CD14-positive monocyte (primary cell): ENCODE measurements around the gene FHIT. TPM values are rescaled to one million over a fixed set of nuclear protein-coding genes. Genes with fewer than 3 reads are reported as not detected.

Source experiments
- DNase-seq, 3 donors: peaks; one replicate each; pipeline ENCODE4 v3.0.0-alpha.2; 2011 to 2022
- H2AFZ ChIP-seq: 2 replicates; pipeline ENCODE4 v1.6.0; 2012; ENCODE audit warnings: mild to moderate bottlenecking, low read depth, low read length, inconsistent platforms; ENCODE audit not compliant: insufficient read depth, poor library complexity, severe bottlenecking
- H3K27ac ChIP-seq, 2 donors: 1 replicate in 1 of 2; 2 replicates in 1 of 2; pipeline ENCODE4 v1.5.1; 2012 to 2013; ENCODE audit warnings: low read length in 2 of 2, control low read depth in 1 of 2, inconsistent platforms in 1 of 2, low read depth in 1 of 2, mild to moderate bottlenecking in 1 of 2
- H3K27me3 ChIP-seq, 2 donors: one replicate each; pipeline versions ENCODE4 v1.6.0 to v1.6.1; 2011 to 2013; ENCODE audit warnings: low read length in 2 of 2; ENCODE audit not compliant: control insufficient read depth in 2 of 2, insufficient read depth in 2 of 2
- H3K36me3 ChIP-seq, 2 donors: replicated peaks in 1 of 2; 1 replicate in 1 of 2; 2 replicates in 1 of 2; pipeline versions ENCODE4 v1.5.1 to v1.6.1; 2012 to 2013; ENCODE audit warnings: low read length in 2 of 2, control low read depth in 1 of 2, inconsistent platforms in 1 of 2, mild to moderate bottlenecking in 1 of 2; ENCODE audit not compliant: insufficient read depth in 2 of 2, control insufficient read depth in 1 of 2
- H3K4me1 ChIP-seq, 2 donors: 1 replicate in 1 of 2; 2 replicates in 1 of 2; pipeline versions ENCODE4 v1.5.1 to v1.6.1; 2012 to 2013; ENCODE audit warnings: low read length in 2 of 2, control low read depth in 1 of 2, inconsistent platforms in 1 of 2, mild to moderate bottlenecking in 1 of 2, moderate library complexity in 1 of 2; ENCODE audit not compliant: insufficient read depth in 2 of 2, control insufficient read depth in 1 of 2
- H3K4me2 ChIP-seq: replicated peaks from 2 replicates; pipeline ENCODE3; 2012; ENCODE audit warnings: low read length, moderate library complexity, mild to moderate bottlenecking; ENCODE audit not compliant: poor library complexity, severe bottlenecking; ENCODE audit errors: extremely low read depth
- H3K4me3 ChIP-seq, 3 experiments: fragments of 200-600 bp in 1 of 3; sonication (generic) in 1 of 3; replicated peaks in 1 of 3; 1 replicate in 2 of 3; 2 replicates in 1 of 3; pipeline ENCODE4 v1.5.1; 2011 to 2013; ENCODE audit warnings: low read length in 3 of 3, mild to moderate bottlenecking in 3 of 3, control low read depth in 2 of 3, low read depth in 2 of 3, inconsistent platforms in 1 of 3, moderate library complexity in 1 of 3
- H3K79me2 ChIP-seq: 2 replicates; pipeline ENCODE4 v1.6.0; 2012; ENCODE audit warnings: mild to moderate bottlenecking, control low read depth, inconsistent platforms, low read length, moderate library complexity; ENCODE audit not compliant: insufficient read depth
- H3K9ac ChIP-seq: 2 replicates; pipeline ENCODE4 v1.6.0; 2017; ENCODE audit warnings: low read length, mild to moderate bottlenecking; ENCODE audit not compliant: insufficient read depth, poor library complexity, severe bottlenecking
- H3K9me3 ChIP-seq, 2 donors: replicated peaks in 1 of 2; 1 replicate in 1 of 2; 2 replicates in 1 of 2; pipeline versions ENCODE4 v1.5.1 to v1.6.1; 2012 to 2013; ENCODE audit warnings: low read length in 2 of 2, control low read depth in 1 of 2; ENCODE audit not compliant: control insufficient read depth in 1 of 2, insufficient read depth in 1 of 2
- H4K20me1 ChIP-seq: 2 replicates; pipeline ENCODE4 v1.6.0; 2012; ENCODE audit warnings: mild to moderate bottlenecking, low read length, control low read depth, moderate library complexity; ENCODE audit not compliant: insufficient read depth
- H3K27ac Mint-ChIP-seq, 7 donors: one replicate each; pipeline ENCODE4 v1.8.0; 2020; ENCODE audit warnings: mild to moderate bottlenecking in 7 of 7, mixed read lengths in 7 of 7, moderate library complexity in 6 of 7, inconsistent platforms in 2 of 7
- H3K27me3 Mint-ChIP-seq, 3 donors: one replicate each; pipeline ENCODE4 v1.8.0; 2021 to 2022; ENCODE audit warnings: low read depth in 3 of 3, mild to moderate bottlenecking in 3 of 3, mixed read lengths in 3 of 3, moderate library complexity in 3 of 3, inconsistent platforms in 1 of 3
- H3K36me3 Mint-ChIP-seq, 2 donors: one replicate each; pipeline ENCODE4 v1.8.0; 2020; ENCODE audit warnings: mixed read lengths in 2 of 2, inconsistent platforms in 1 of 2, mild to moderate bottlenecking in 1 of 2
- H3K4me1 Mint-ChIP-seq: one replicate; pipeline ENCODE4 v1.8.0; 2020; ENCODE audit warnings: mild to moderate bottlenecking, mixed read lengths
- H3K4me3 Mint-ChIP-seq, 2 donors: one replicate each; pipeline ENCODE4 v1.8.0; 2020; ENCODE audit warnings: mild to moderate bottlenecking in 2 of 2, mixed read lengths in 2 of 2, moderate library complexity in 1 of 2
- H3K9me3 Mint-ChIP-seq, 7 donors: one replicate each; pipeline ENCODE4 v1.8.0; 2020 to 2022; ENCODE audit warnings: mixed read lengths in 7 of 7, mild to moderate bottlenecking in 6 of 7, moderate library complexity in 6 of 7, inconsistent platforms in 2 of 7
- WGBS: methylation state at CpG from one replicate; pipeline ENCODE4 v1.1.5; 2013; ENCODE audit warnings: missing lambda C conversion rate; ENCODE audit not compliant: insufficient coverage; 5-methylcytosine and 5-hydroxymethylcytosine counted together
- intact Hi-C, 2 donors: fragments of 100-400 bp; cut with micrococcal nuclease; formaldehyde crosslinking; loops; one replicate each; pipeline versions ENCODE4 v1.15.0 to v1.15.1; 2023
- polyA plus RNA-seq, 3 donors: library from polyadenylated mRNA; depleted of rRNA in 1 of 3; unstranded in 2 of 3; stranded (reverse) in 1 of 3; fragments of 300-500 nt in 2 of 3; fragments of >200 nt in 1 of 3; fragmentation: Illumina TruSeq in 2 of 3; gene quantifications; 1 replicate in 2 of 3; 2 replicates in 1 of 3; pipeline ENCODE4 v1.2.3, GENCODE V29; 2012 to 2021
- TF ChIP-seq, protein P1 (sequence below): fragments of 200-600 bp; IDR thresholded peaks from one replicate; pipeline ENCODE4 v1.8.0; 2022; ENCODE audit warnings: antibody characterized with exemption, mild to moderate bottlenecking

Gene FHIT
- polyA plus RNA-seq, 3 donors, result 1.7 to 3.4 (median 3.2) TPM

DNA sequence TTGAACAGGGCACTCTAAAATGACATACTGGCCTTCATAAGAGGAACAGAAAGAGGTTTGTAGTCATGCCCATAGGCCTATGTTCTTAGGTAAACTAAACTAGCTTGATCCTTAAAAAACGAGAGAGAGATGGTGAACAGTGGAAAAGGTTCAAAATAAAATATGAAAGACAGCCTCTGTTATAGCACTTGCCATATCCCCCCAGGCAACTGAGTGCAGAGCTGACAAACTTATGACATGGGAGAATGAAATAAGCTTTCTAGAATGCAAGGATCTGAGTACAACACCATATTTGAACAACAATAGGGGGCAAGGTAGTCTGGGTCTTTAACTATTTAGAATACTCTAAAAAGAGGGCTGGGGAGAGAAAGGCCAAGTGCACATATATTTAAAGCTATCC is 1500.9 kb downstream of the FHIT start:
- TF ChIP-seq, protein P1, sequence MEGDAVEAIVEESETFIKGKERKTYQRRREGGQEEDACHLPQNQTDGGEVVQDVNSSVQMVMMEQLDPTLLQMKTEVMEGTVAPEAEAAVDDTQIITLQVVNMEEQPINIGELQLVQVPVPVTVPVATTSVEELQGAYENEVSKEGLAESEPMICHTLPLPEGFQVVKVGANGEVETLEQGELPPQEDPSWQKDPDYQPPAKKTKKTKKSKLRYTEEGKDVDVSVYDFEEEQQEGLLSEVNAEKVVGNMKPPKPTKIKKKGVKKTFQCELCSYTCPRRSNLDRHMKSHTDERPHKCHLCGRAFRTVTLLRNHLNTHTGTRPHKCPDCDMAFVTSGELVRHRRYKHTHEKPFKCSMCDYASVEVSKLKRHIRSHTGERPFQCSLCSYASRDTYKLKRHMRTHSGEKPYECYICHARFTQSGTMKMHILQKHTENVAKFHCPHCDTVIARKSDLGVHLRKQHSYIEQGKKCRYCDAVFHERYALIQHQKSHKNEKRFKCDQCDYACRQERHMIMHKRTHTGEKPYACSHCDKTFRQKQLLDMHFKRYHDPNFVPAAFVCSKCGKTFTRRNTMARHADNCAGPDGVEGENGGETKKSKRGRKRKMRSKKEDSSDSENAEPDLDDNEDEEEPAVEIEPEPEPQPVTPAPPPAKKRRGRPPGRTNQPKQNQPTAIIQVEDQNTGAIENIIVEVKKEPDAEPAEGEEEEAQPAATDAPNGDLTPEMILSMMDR, result no peak
- Mint-ChIP-seq H3K4me3 (no peak overlapping the region), H3K4me1 (peaks cover 30% of the 10 kb centered on the region), H3K36me3 (no peaks in the 10 kb centered on the region), H3K27ac (no peak overlapping the region), H3K9me3 (peaks cover 0 to 8% (median 2%) of the 10 kb centered on the region in 7 donors), H3K27me3 (peaks cover 0 to 3% (median 0%) of the 10 kb centered on the region in 3 donors)
- peaks cover 18 to 28% of the 10 kb centered on the region in 2 donors for H3K4me1 ChIP-seq
- H3K4me3 ChIP-seq, result no peak overlapping the region
- H2AFZ ChIP-seq, result no peak overlapping the region
- no peaks in the 10 kb centered on the region for H3K36me3 ChIP-seq
- H3K79me2 ChIP-seq, result no peaks in the 10 kb centered on the region
- no peak overlapping the region for H3K9ac ChIP-seq
- no CpG with 5 or more reads among the region's 1 CpG for WGBS
- intact Hi-C loops, result no loop called here
- no peak overlapping the region for H3K4me2 ChIP-seq
- no peaks in the 10 kb centered on the region for H4K20me1 ChIP-seq
- no peaks in the 10 kb centered on the region for H3K9me3 ChIP-seq
- DNase-seq, result no peak
- H3K27ac ChIP-seq, result no peak overlapping the region
- no peaks in the 10 kb centered on the region for H3K27me3 ChIP-seq

DNA sequence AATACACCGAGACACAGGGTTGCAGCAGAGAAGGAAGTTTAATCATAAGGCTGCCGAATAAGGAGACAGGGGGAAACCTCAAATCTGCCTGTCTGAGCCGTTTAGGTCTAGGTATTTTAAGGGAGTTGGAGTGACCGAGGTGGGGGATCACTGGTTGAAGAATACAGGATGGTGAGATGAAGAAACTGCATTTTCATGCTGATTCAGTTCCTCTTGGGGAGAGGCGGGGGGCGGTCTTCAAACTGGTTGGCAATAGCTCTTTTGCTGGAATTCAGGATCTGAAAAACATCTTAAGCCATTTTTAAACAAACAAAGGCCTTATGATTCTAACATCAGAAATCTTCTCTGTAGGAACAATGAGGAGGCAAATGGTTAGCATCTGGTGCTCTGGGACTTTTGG is 1502.0 kb downstream of the FHIT start:
- no peaks in the 10 kb centered on the region for H3K36me3 Mint-ChIP-seq
- peaks cover 0 to 3% (median 0%) of the 10 kb centered on the region in 3 donors for H3K27me3 Mint-ChIP-seq
- no peaks in the 10 kb centered on the region for H4K20me1 ChIP-seq
- H2AFZ ChIP-seq, result peak overlapping the region; percentile 61
- no peaks in the 10 kb centered on the region for H3K79me2 ChIP-seq
- H3K9ac ChIP-seq, result no peak overlapping the region
- H3K4me3 Mint-ChIP-seq, result peak overlapping the region in 1 of 2 donors; percentile 68
- peak overlapping the region in 1 of 3 experiments; percentile 21 for H3K4me3 ChIP-seq
- H3K27ac Mint-ChIP-seq, result peak overlapping the region in 6 of 7 donors; percentile 6 to 72 (median 64)
- no peaks in the 10 kb centered on the region for H3K27me3 ChIP-seq
- peak; percentile 7 to 27 (median 13) for DNase-seq
- no peaks in the 10 kb centered on the region for H3K9me3 ChIP-seq
- H3K36me3 ChIP-seq, result no peaks in the 10 kb centered on the region
- H3K4me1 ChIP-seq, result peaks cover 18 to 27% of the 10 kb centered on the region in 2 donors
- peak overlapping the region; percentile 41 for H3K4me2 ChIP-seq
- 3% methylated on average over 4 of the region's 6 CpGs for WGBS
- peak overlapping the region in 1 of 2 donors; percentile 14 for H3K27ac ChIP-seq
- intact Hi-C loops, result no loop called here
- peaks cover 27% of the 10 kb centered on the region for H3K4me1 Mint-ChIP-seq
- peaks cover 0 to 8% (median 3%) of the 10 kb centered on the region in 7 donors for H3K9me3 Mint-ChIP-seq
- TF ChIP-seq, protein P1, result no peak
